ENCODE results near the gene CUX1.

GRCh38 chr7:102225025-102225424 is 407.6 kb downstream of the CUX1 start:
- TF ChIP-seq, protein P1, sequence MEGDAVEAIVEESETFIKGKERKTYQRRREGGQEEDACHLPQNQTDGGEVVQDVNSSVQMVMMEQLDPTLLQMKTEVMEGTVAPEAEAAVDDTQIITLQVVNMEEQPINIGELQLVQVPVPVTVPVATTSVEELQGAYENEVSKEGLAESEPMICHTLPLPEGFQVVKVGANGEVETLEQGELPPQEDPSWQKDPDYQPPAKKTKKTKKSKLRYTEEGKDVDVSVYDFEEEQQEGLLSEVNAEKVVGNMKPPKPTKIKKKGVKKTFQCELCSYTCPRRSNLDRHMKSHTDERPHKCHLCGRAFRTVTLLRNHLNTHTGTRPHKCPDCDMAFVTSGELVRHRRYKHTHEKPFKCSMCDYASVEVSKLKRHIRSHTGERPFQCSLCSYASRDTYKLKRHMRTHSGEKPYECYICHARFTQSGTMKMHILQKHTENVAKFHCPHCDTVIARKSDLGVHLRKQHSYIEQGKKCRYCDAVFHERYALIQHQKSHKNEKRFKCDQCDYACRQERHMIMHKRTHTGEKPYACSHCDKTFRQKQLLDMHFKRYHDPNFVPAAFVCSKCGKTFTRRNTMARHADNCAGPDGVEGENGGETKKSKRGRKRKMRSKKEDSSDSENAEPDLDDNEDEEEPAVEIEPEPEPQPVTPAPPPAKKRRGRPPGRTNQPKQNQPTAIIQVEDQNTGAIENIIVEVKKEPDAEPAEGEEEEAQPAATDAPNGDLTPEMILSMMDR (IDR thresholded peaks at IDR 0.05): no peak
- TF ChIP-seq EZH2 (IDR thresholded peaks at IDR 0.05; ENCODE audit: borderline replicate concordance, insufficient read depth, low read depth, low read length, poor library complexity, severe bottlenecking): no peak
